Spleen (tissue), 7 donors: ENCODE measurements around the gene ZNF746.

Experiments used
- POLR2A ChIP-seq, 3 donors: fragments of 450-650 bp; IDR thresholded peaks; one replicate each; pipeline ENCODE4 v1.5.1; 2017; ENCODE audit warnings: antibody characterized with exemption in 3 of 3, mild to moderate bottlenecking in 1 of 3
- TF ChIP-seq, protein P1 (sequence below), 11 experiments: fragments of 200-600 bp in 7 of 11; fragments of 450-650 bp in 4 of 11; sonication (generic) in 4 of 11; IDR thresholded peaks in 8 of 11; conservative IDR thresholded peaks in 3 of 11; 1 replicate in 7 of 11; 2 replicates in 4 of 11; pipeline versions ENCODE4 v1.4.0 to v1.8.0; 2016 to 2021; ENCODE audit warnings: antibody characterized with exemption in 11 of 11, inconsistent platforms in 4 of 11, mild to moderate bottlenecking in 1 of 11
- donor health status: DM: no; HTN: no; CAD: no; lungs with moderate emphysema.
- donor health status: DM: no; HTN: no; CAD: no.
- donor health status: DM: no; HTN: no; CAD: no.

- TF ChIP-seq, protein P1, sequence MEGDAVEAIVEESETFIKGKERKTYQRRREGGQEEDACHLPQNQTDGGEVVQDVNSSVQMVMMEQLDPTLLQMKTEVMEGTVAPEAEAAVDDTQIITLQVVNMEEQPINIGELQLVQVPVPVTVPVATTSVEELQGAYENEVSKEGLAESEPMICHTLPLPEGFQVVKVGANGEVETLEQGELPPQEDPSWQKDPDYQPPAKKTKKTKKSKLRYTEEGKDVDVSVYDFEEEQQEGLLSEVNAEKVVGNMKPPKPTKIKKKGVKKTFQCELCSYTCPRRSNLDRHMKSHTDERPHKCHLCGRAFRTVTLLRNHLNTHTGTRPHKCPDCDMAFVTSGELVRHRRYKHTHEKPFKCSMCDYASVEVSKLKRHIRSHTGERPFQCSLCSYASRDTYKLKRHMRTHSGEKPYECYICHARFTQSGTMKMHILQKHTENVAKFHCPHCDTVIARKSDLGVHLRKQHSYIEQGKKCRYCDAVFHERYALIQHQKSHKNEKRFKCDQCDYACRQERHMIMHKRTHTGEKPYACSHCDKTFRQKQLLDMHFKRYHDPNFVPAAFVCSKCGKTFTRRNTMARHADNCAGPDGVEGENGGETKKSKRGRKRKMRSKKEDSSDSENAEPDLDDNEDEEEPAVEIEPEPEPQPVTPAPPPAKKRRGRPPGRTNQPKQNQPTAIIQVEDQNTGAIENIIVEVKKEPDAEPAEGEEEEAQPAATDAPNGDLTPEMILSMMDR (IDR thresholded peaks at IDR 0.05 in 8 of 11, conservative IDR thresholded peaks at IDR 0.05 in 3 of 11), result no peak
- no peak for TF ChIP-seq POLR2A (IDR thresholded peaks at IDR 0.05)
These were observed 66.0 kb downstream of the ZNF746 start for GRCh38 chr7:149431486-149432120.
